ENCODE measurements around the gene PCCA. TPM values are rescaled to one million over a fixed set of nuclear protein-coding genes. Genes with fewer than 3 reads are reported as not detected.

The PCCA gene
- total RNA-seq, 1 experiment from 2014 or later, result 8.9 TPM

DNA sequence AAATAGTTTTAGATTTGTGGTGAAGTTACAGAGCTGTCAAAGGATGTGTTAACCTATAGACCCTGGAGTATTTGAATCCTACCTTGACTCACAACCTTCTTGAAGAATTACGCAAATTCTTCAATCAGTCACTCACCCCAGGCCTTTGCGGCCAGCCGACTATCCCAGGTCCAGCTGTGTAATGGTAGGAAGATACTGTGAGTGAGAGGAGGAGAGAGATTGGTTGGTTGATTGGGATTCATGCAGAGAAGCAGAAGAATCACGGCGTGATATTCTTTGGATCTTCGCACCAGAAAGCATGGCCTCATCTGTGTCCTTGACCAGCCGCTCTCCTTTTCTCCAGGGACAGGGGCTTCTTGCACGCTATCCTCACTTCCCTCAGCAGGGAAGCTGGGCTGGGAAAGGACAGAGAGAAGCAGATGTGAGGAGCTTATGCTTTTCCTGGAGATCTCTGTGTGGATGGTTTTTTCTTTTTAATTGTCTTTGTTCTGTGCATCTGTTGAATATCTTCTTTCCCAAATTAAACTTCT, 250.6 kb downstream of the PCCA start:
- CTCF ChIA-PET, result no interaction called here
- no TSS peak for BruUV-seq (replicated peaks)
- Mint-ChIP-seq H3K27ac (ENCODE audit: unreplicated experiment) (no peak overlapping the region), H3K4me3 (ENCODE audit: low read depth, unreplicated experiment) (no peak overlapping the region), H3K4me1 (ENCODE audit: low read depth, unreplicated experiment) (no peaks in the 10 kb centered on the region), H3K9me3 (ENCODE audit: low read depth, unreplicated experiment) (no peaks in the 10 kb centered on the region), H3K27me3 (ENCODE audit: unreplicated experiment) (no peaks in the 10 kb centered on the region), H3K36me3 (ENCODE audit: insufficient read depth, unreplicated experiment) (no peaks in the 10 kb centered on the region)
- intact Hi-C loops (cut with micrococcal nuclease; ENCODE audit: unreplicated experiment), result no loop called here
- TF ChIP-seq, protein P1, sequence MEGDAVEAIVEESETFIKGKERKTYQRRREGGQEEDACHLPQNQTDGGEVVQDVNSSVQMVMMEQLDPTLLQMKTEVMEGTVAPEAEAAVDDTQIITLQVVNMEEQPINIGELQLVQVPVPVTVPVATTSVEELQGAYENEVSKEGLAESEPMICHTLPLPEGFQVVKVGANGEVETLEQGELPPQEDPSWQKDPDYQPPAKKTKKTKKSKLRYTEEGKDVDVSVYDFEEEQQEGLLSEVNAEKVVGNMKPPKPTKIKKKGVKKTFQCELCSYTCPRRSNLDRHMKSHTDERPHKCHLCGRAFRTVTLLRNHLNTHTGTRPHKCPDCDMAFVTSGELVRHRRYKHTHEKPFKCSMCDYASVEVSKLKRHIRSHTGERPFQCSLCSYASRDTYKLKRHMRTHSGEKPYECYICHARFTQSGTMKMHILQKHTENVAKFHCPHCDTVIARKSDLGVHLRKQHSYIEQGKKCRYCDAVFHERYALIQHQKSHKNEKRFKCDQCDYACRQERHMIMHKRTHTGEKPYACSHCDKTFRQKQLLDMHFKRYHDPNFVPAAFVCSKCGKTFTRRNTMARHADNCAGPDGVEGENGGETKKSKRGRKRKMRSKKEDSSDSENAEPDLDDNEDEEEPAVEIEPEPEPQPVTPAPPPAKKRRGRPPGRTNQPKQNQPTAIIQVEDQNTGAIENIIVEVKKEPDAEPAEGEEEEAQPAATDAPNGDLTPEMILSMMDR (IDR thresholded peaks at IDR 0.05; ENCODE audit: unreplicated experiment), result no peak
- no peak for DNase-seq

DNA sequence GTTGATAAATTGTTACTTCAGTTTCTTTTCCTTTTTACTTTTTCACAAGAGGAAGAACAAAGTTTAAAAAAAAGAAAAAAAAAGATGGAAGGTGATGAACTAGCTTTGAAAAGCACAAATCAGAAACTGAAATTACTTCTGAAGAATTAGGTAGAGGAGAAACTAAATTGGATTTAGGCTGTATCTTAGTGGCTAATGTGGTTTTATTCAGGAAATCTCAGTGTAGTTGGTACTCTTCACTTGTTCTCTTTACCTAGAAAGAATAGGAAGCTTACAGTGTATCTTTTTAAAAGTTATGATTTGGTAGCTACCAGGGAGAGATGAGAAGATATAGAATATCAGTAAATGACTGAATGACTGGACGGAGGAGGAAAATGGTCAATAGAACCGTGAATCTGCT, 252.0 kb downstream of the PCCA start:
- Mint-ChIP-seq H3K9me3 (ENCODE audit: low read depth, unreplicated experiment) (no peaks in the 10 kb centered on the region), H3K27me3 (ENCODE audit: unreplicated experiment) (no peaks in the 10 kb centered on the region)

DNA sequence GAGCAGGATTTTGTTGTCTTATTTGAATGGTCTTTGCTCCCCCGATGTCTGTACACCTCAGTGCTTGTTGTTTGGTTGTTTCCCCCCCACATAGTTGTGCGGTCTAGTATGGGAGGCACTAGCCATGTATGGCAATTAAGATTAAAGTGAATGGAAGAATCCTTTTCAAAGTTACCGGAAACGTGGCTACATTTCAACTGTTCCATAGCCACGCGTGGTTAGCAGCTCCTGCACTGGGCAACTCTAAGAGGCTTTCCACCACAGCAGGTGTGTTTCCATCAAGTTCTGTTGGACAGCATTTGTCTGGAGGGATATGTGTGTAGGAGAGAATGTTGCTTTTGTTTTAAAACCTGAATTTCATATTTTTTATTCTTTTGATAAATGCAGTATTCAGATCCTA, 252.4 kb downstream of the PCCA start:
- no peaks in the 10 kb centered on the region for H3K9me3 Mint-ChIP-seq (ENCODE audit: low read depth, unreplicated experiment)
- intact Hi-C loops (cut with micrococcal nuclease; ENCODE audit: unreplicated experiment), result no loop called here

More for the DNA sequence above, 252.0 kb downstream of the PCCA start:
- H3K4me1 Mint-ChIP-seq (ENCODE audit: low read depth, unreplicated experiment), result no peaks in the 10 kb centered on the region
- intact Hi-C loops (cut with micrococcal nuclease; ENCODE audit: unreplicated experiment), result no loop called here
- CTCF ChIA-PET, result no interaction called here
- BruUV-seq (replicated peaks), result no TSS peak
- no peaks in the 10 kb centered on the region for H3K36me3 Mint-ChIP-seq (ENCODE audit: insufficient read depth, unreplicated experiment)
- DNase-seq, result no peak
- TF ChIP-seq, protein P1 (IDR thresholded peaks at IDR 0.05; ENCODE audit: unreplicated experiment), result no peak
- H3K4me3 Mint-ChIP-seq (ENCODE audit: low read depth, unreplicated experiment), result no peak overlapping the region
- H3K27ac Mint-ChIP-seq (ENCODE audit: unreplicated experiment), result no peak overlapping the region

DNA sequence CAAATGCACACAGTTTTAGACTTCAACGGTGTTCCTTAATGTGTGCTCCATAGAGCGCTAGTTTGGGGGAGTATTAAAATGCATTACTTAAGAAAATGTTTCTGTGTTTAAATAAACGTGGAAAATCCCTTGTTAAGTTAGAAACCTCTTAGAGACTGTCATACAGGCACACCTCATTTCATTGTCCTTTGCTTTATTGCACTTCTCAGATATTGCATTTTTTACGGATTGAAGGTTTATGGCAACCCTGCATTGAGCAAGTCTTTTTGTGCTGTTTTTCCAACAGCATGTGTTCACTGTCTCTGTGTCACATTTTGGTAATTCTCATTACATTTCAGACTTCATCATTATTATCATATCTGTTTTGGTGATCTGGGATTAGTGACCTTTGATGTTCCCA, 255.7 kb downstream of the PCCA start:
- Mint-ChIP-seq H3K4me1 (ENCODE audit: low read depth, unreplicated experiment) (no peaks in the 10 kb centered on the region), H3K4me3 (ENCODE audit: low read depth, unreplicated experiment) (no peak overlapping the region), H3K27ac (ENCODE audit: unreplicated experiment) (no peak overlapping the region), H3K27me3 (ENCODE audit: unreplicated experiment) (no peaks in the 10 kb centered on the region), H3K36me3 (ENCODE audit: insufficient read depth, unreplicated experiment) (no peaks in the 10 kb centered on the region), H3K9me3 (ENCODE audit: low read depth, unreplicated experiment) (no peaks in the 10 kb centered on the region)
- DNase-seq, result no peak
- CTCF ChIA-PET, result no interaction called here
- intact Hi-C loops (cut with micrococcal nuclease; ENCODE audit: unreplicated experiment), result no loop called here
- TF ChIP-seq, protein P1 (IDR thresholded peaks at IDR 0.05; ENCODE audit: unreplicated experiment), result no peak
- BruUV-seq (replicated peaks), result no TSS peak

More for the DNA sequence above, 252.4 kb downstream of the PCCA start:
- Mint-ChIP-seq H3K27me3 (ENCODE audit: unreplicated experiment) (no peaks in the 10 kb centered on the region), H3K36me3 (ENCODE audit: insufficient read depth, unreplicated experiment) (no peaks in the 10 kb centered on the region), H3K4me3 (ENCODE audit: low read depth, unreplicated experiment) (no peak overlapping the region), H3K4me1 (ENCODE audit: low read depth, unreplicated experiment) (no peaks in the 10 kb centered on the region), H3K27ac (ENCODE audit: unreplicated experiment) (no peak overlapping the region)
- no peak for DNase-seq
- no TSS peak for BruUV-seq (replicated peaks)
- CTCF ChIA-PET, result no interaction called here
- TF ChIP-seq, protein P1 (IDR thresholded peaks at IDR 0.05; ENCODE audit: unreplicated experiment), result no peak
